Loucy (cell line): Measurements from ENCODE around the gene ANTXRL.
"Not testable (repeated sequence)": the region's sequence is repeated elsewhere in the genome, so short reads cannot be mapped to it uniquely, and the experiment has no call there.

Source experiments
- H2AFZ ChIP-seq: fragments of 200-600 bp; sonication (generic); 2 replicates; pipeline ENCODE4 v1.6.0; 2016; ENCODE audit warnings: antibody characterized with exemption, mild to moderate bottlenecking, low read length, moderate library complexity
- H3F3A ChIP-seq: fragments of 200-600 bp; 2 replicates; pipeline ENCODE4 v1.6.0; 2016; ENCODE audit warnings: antibody characterized with exemption, low read depth, mild to moderate bottlenecking
- H3K27me3 ChIP-seq: fragments of 200-600 bp; sonication (generic); 2 replicates; pipeline ENCODE4 v1.6.1; 2014; ENCODE audit warnings: low read length, mild to moderate bottlenecking; ENCODE audit not compliant: insufficient read depth, poor library complexity, severe bottlenecking
- H3K36me3 ChIP-seq: fragments of 200-600 bp; sonication (generic); 2 replicates; pipeline ENCODE4 v1.6.1; 2016; ENCODE audit warnings: low read length; ENCODE audit not compliant: insufficient read depth
- H3K4me1 ChIP-seq: fragments of 200-600 bp; sonication (generic); 2 replicates; pipeline ENCODE4 v1.5.1; 2014; ENCODE audit warnings: low read length, mild to moderate bottlenecking; ENCODE audit not compliant: insufficient read depth, poor library complexity, severe bottlenecking
- H3K4me2 ChIP-seq: fragments of 200-600 bp; sonication (generic); 2 replicates; pipeline ENCODE4 v1.6.0; 2014; ENCODE audit warnings: antibody characterized with exemption, low read length, low read depth, mild to moderate bottlenecking; ENCODE audit not compliant: poor library complexity, severe bottlenecking
- H3K4me3 ChIP-seq: fragments of 200-600 bp; sonication (generic); 2 replicates; pipeline ENCODE4 v1.5.1; 2014; ENCODE audit warnings: low read length, mild to moderate bottlenecking, mixed read lengths; ENCODE audit not compliant: poor library complexity, severe bottlenecking
- H3K79me2 ChIP-seq: fragments of 200-600 bp; sonication (generic); 2 replicates; pipeline ENCODE4 v1.6.1; 2014; ENCODE audit warnings: low read length; ENCODE audit not compliant: insufficient read depth
- H3K9ac ChIP-seq: fragments of 200-600 bp; sonication (generic); 2 replicates; pipeline ENCODE4 v1.6.0; 2014; ENCODE audit warnings: mild to moderate bottlenecking, low read depth, low read length, moderate library complexity; ENCODE audit not compliant: poor library complexity, severe bottlenecking
- H3K9me2 ChIP-seq: fragments of 200-600 bp; sonication (generic); replicated peaks from 2 replicates; pipeline ENCODE4 v1.6.1; 2016; ENCODE audit warnings: low read depth, low read length, mixed read lengths
- H3K9me3 ChIP-seq: fragments of 200-600 bp; sonication (generic); 2 replicates; pipeline ENCODE4 v1.6.1; 2014; ENCODE audit warnings: mild to moderate bottlenecking, antibody characterized with exemption, low read length, low read depth; ENCODE audit not compliant: insufficient read depth
- H4K20me1 ChIP-seq: fragments of 200-600 bp; sonication (generic); 2 replicates; pipeline ENCODE4 v1.6.0; 2014; ENCODE audit warnings: antibody characterized with exemption, low read length, mild to moderate bottlenecking; ENCODE audit not compliant: insufficient read depth, poor library complexity, severe bottlenecking
- CTCF ChIP-seq: fragments of 200-600 bp; sonication (generic); conservative IDR thresholded peaks from 2 replicates; pipeline ENCODE4 v1.5.1; 2014; ENCODE audit warnings: mild to moderate bottlenecking, antibody characterized with exemption, low read length
- EZH2phosphoT487 ChIP-seq: fragments of 200-600 bp; IDR thresholded peaks from 2 replicates; pipeline ENCODE4 v1.6.1; 2018; ENCODE audit warnings: antibody characterized with exemption, mild to moderate bottlenecking, moderate library complexity, borderline replicate concordance

Gene ANTXRL

GRCh38 chr10:46304062-46304461, 17.3 kb downstream of the ANTXRL start:
- no peak overlapping the region for H3K4me2 ChIP-seq
- TF ChIP-seq EZH2phosphoT487 (no peak), CTCF (no peak)
- no peaks in the 10 kb centered on the region for H3K27me3 ChIP-seq
- H3K9me2 ChIP-seq: no peaks in the 10 kb centered on the region
- H3K36me3 ChIP-seq: no peaks in the 10 kb centered on the region
- H3K4me1 ChIP-seq: peaks cover 20% of the 10 kb centered on the region
- no peak overlapping the region for H2AFZ ChIP-seq
- no peaks in the 10 kb centered on the region for H3K79me2 ChIP-seq
- H3K9me3 ChIP-seq: no peaks in the 10 kb centered on the region
- H4K20me1 ChIP-seq: no peaks in the 10 kb centered on the region
- no peak overlapping the region for H3K4me3 ChIP-seq
- no peaks in the 10 kb centered on the region for H3F3A ChIP-seq
- H3K9ac ChIP-seq: no peak overlapping the region

- not testable (repeated sequence) for H3K36me3 ChIP-seq, H3K9ac ChIP-seq, H3K4me3 ChIP-seq, H3K79me2 ChIP-seq, H2AFZ ChIP-seq, H3K9me2 ChIP-seq, H3K4me2 ChIP-seq, H3K9me3 ChIP-seq, H3K27me3 ChIP-seq, H4K20me1 ChIP-seq, H3F3A ChIP-seq
- H3K4me1 ChIP-seq: peaks cover 13% of the 10 kb centered on the region
These were observed 17.9 kb downstream of the ANTXRL start for GRCh38 chr10:46304671-46305070.

- Histone ChIP-seq H3K4me2 (no peak overlapping the region), H3K4me1 (peaks cover 8% of the 10 kb centered on the region), H4K20me1 (no peaks in the 10 kb centered on the region), H3K27me3 (no peaks in the 10 kb centered on the region), H3K79me2 (no peaks in the 10 kb centered on the region), H3F3A (no peaks in the 10 kb centered on the region), H3K4me3 (no peak overlapping the region), H3K9ac (no peak overlapping the region), H2AFZ (no peak overlapping the region), H3K9me2 (no peaks in the 10 kb centered on the region), H3K9me3 (no peaks in the 10 kb centered on the region), H3K36me3 (no peaks in the 10 kb centered on the region)
- TF ChIP-seq CTCF (no peak), EZH2phosphoT487 (no peak)
These were observed 18.5 kb downstream of the ANTXRL start for GRCh38 chr10:46305079-46305818.

GRCh38 chr10:46305986-46306385, 19.2 kb downstream of the ANTXRL start:
- no peaks in the 10 kb centered on the region for H4K20me1 ChIP-seq
- H3K4me2 ChIP-seq: no peak overlapping the region
- no peaks in the 10 kb centered on the region for H3K9me3 ChIP-seq

More at GRCh38 chr10:46305986-46306385, 19.2 kb downstream of the ANTXRL start:
- Histone ChIP-seq H3K4me3 (no peak overlapping the region), H3K9me2 (no peaks in the 10 kb centered on the region), H3F3A (no peaks in the 10 kb centered on the region), H2AFZ (no peak overlapping the region), H3K79me2 (no peaks in the 10 kb centered on the region), H3K4me1 (peaks cover under 1% of the 10 kb centered on the region), H3K36me3 (no peaks in the 10 kb centered on the region), H3K27me3 (no peaks in the 10 kb centered on the region), H3K9ac (no peak overlapping the region)
- TF ChIP-seq EZH2phosphoT487: no peak
- no peak for TF ChIP-seq CTCF
